CD8-positive, alpha-beta memory T cell (primary cell): Measurements from ENCODE around the gene RAPSN. TPM values are rescaled to one million over a fixed set of nuclear protein-coding genes. Genes with fewer than 3 reads are reported as not detected.

Experiments used
- CTCF ChIA-PET: fragments of 350-600 bp; sonication (Branson Sonifier 250); formaldehyde crosslinking; loops from one replicate; lab custom pipeline; 2021; ENCODE audit warnings: antibody characterized with exemption; lab: Charles Lee
- POLR2A ChIA-PET: fragments of 350-600 bp; sonication (Branson Sonifier 250); formaldehyde crosslinking; loops from one replicate; lab custom pipeline; 2021; ENCODE audit warnings: antibody characterized with exemption; lab: Charles Lee
- DNase-seq, 5 donors: peaks; one replicate each; pipeline versions ENCODE4 v3.0.0 to v3.0.0-alpha.2; 2020 to 2022; ENCODE audit warnings: mixed read lengths in 1 of 5
- H3K27ac ChIP-seq: one replicate; pipeline ENCODE4 v1.7.0; 2013; ENCODE audit warnings: low read depth, mild to moderate bottlenecking, low read length, moderate library complexity
- H3K27me3 ChIP-seq: 2 replicates; pipeline ENCODE4 v1.7.0; 2013; ENCODE audit warnings: low read length, mild to moderate bottlenecking; ENCODE audit not compliant: insufficient read depth, poor library complexity, severe bottlenecking
- H3K36me3 ChIP-seq: 2 replicates; pipeline ENCODE4 v1.7.0; 2013; ENCODE audit warnings: mild to moderate bottlenecking, low read length, moderate library complexity; ENCODE audit not compliant: insufficient read depth
- H3K4me1 ChIP-seq: 2 replicates; pipeline ENCODE4 v1.7.0; 2013; ENCODE audit warnings: mild to moderate bottlenecking, low read length, moderate library complexity; ENCODE audit not compliant: insufficient read depth
- H3K4me3 ChIP-seq: 2 replicates; pipeline ENCODE4 v1.7.0; 2013; ENCODE audit warnings: mild to moderate bottlenecking, low read length
- H3K9me3 ChIP-seq: 2 replicates; pipeline ENCODE4 v1.7.0; 2013; ENCODE audit warnings: mild to moderate bottlenecking, low read length
- H3K27ac Mint-ChIP-seq, 8 donors: one replicate each; pipeline ENCODE4 v1.8.0; 2020 to 2021; ENCODE audit warnings: mixed read lengths in 8 of 8, mild to moderate bottlenecking in 6 of 8, inconsistent platforms in 3 of 8, moderate library complexity in 3 of 8
- H3K27me3 Mint-ChIP-seq, 2 donors: one replicate each; pipeline ENCODE4 v1.8.0; 2020 to 2021; ENCODE audit warnings: mixed read lengths in 2 of 2, mild to moderate bottlenecking in 1 of 2, moderate library complexity in 1 of 2
- H3K36me3 Mint-ChIP-seq, 3 donors: one replicate each; pipeline ENCODE4 v1.8.0; 2020 to 2021; ENCODE audit warnings: mixed read lengths in 3 of 3, inconsistent platforms in 1 of 3, mild to moderate bottlenecking in 1 of 3
- H3K4me1 Mint-ChIP-seq, 3 donors: one replicate each; pipeline ENCODE4 v1.8.0; 2020 to 2021; ENCODE audit warnings: mixed read lengths in 3 of 3, inconsistent platforms in 1 of 3, mild to moderate bottlenecking in 1 of 3
- H3K4me3 Mint-ChIP-seq, 7 donors: one replicate each; pipeline ENCODE4 v1.8.0; 2020 to 2021; ENCODE audit warnings: mixed read lengths in 7 of 7, mild to moderate bottlenecking in 6 of 7, moderate library complexity in 4 of 7, inconsistent platforms in 2 of 7
- H3K9me3 Mint-ChIP-seq, 5 donors: one replicate each; pipeline ENCODE4 v1.8.0; 2020 to 2022; ENCODE audit warnings: mixed read lengths in 5 of 5, mild to moderate bottlenecking in 3 of 5, moderate library complexity in 2 of 5, inconsistent platforms in 1 of 5
- polyA plus RNA-seq: library from polyadenylated mRNA; unstranded; fragments of 300-500 nt; fragmentation: Illumina TruSeq; gene quantifications from one replicate; pipeline ENCODE4 v1.2.3, GENCODE V29; 2021
- total RNA-seq, 2 experiments: library from RNA; stranded (reverse); gene quantifications; one replicate each; pipeline ENCODE4 v1.2.3, GENCODE V29; 2021

RAPSN gene
- under 1 TPM; 0.29 to 0.79 TPM for total RNA-seq
- polyA plus RNA-seq = not detected

DNA sequence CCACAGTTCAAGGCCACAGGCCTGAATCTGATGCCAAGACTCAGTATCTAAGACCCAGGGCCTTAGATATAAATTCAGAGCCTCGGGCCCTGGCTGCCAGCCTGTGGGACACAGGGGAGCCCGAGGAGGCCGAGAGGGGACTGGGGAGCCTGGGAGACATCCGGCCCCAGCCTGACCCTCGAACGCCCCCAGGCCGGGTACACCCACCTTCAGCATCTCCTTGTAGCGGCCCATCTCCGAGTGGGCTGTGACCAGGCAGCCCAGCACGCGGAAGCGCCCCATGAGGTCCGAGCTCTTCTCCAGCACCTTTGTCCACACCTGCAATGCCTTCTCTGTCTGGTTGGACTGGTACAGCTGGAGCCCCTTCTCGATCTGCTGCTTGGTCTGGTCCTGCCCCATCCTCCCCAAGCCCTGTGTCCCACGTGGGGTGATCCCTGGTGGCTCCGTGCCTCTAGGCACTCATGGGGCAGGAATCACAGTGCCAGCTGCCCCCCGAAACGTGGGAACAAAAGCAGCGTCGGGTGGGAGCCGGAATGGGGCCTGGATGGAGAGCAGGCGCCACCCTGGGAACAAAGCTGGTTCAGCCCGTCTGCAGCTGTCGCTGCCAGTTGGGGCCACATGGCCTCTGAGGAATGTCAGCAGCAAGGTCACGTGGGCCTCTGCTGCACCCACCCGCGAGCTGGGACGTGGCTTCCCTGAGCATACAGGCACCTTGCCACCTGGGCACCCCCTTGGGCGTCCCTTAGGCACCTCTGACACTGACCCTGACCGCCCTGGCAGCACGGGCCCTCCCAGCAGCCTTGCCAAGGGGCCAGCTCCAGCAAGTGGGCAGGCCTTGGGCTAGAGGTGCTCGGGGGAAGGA lies at the start of gene RAPSN:
TSS of gene RAPSN (minus strand) at position 571 of the 862 bp plus-strand sequence. CDS start at position 399, 172 bp downstream.
- Mint-ChIP-seq H3K36me3 (no peaks in the 10 kb centered on the region), H3K4me1 (no peaks in the 10 kb centered on the region), H3K27me3 (peaks cover 0 to 1% of the 10 kb centered on the region in 2 donors), H3K9me3 (no peaks in the 10 kb centered on the region), H3K27ac (peak within 1 kb of the TSS in 2 of 8 donors; percentile 24 to 66), H3K4me3 (peak within 1 kb of the TSS in 1 of 7 donors; percentile 44)
- no peaks in the 10 kb centered on the region for H3K9me3 ChIP-seq
- DNase-seq = no peak
- H3K4me3 ChIP-seq = no peak within 1 kb of the TSS
- POLR2A ChIA-PET = interaction anchor here (0.5 kb wide), 1 partner anchor 51 kb away, joined by 5 read pairs; no protein-coding TSS in a partner anchor
- H3K36me3 ChIP-seq = no peaks in the 10 kb centered on the region
- H3K27me3 ChIP-seq = no peaks in the 10 kb centered on the region
- H3K27ac ChIP-seq = no peak within 1 kb of the TSS
- CTCF ChIA-PET = interaction anchor here (1.0 to 1.5 kb wide), 2 partner anchors 76 to 105 kb away, joined by 3 read pairs; no protein-coding TSS in a partner anchor
- H3K4me1 ChIP-seq = no peaks in the 10 kb centered on the region

DNA sequence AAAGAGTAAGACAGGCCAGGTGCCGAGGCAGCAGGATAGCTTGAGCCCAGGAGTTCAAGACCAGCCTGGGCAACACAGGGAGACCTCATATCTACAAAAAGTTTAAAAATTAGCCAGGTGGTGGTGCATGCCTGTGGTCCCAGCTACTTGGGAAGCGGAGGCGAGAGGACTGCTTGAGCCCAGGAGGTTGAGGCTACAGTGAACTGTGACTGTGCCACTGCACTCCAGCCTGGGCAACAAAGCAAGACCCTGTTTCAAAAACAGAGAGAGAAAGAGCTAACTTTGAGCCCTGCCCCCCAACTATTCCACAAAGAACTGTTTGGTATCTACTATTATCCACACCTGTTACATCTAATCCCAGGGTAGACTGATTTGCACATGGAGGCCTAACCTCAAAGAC lies 49.2 kb upstream of the RAPSN start:
- no peaks in the 10 kb centered on the region for H3K27me3 ChIP-seq
- Mint-ChIP-seq H3K27ac (peak overlapping the region in 2 of 8 donors; percentile 44 to 51), H3K9me3 (no peaks in the 10 kb centered on the region), H3K27me3 (no peaks in the 10 kb centered on the region), H3K4me3 (no peak overlapping the region), H3K36me3 (peaks cover 0 to 56% (median 9%) of the 10 kb centered on the region in 3 donors), H3K4me1 (peaks cover 23 to 47% (median 42%) of the 10 kb centered on the region in 3 donors)
- ChIA-PET POLR2A (interaction anchor here (0.6 kb wide), 1 partner anchor 25 kb away, joined by 3 read pairs; no protein-coding TSS in a partner anchor), CTCF (interaction anchor here (1.4 kb wide), 1 partner anchor 39 kb away, joined by 3 read pairs; no protein-coding TSS in a partner anchor)
- H3K4me3 ChIP-seq = no peak overlapping the region
- H3K36me3 ChIP-seq = peaks cover 16% of the 10 kb centered on the region
- no peaks in the 10 kb centered on the region for H3K9me3 ChIP-seq
- H3K4me1 ChIP-seq = peaks cover 15% of the 10 kb centered on the region
- no peak overlapping the region for H3K27ac ChIP-seq
- DNase-seq = no peak

DNA sequence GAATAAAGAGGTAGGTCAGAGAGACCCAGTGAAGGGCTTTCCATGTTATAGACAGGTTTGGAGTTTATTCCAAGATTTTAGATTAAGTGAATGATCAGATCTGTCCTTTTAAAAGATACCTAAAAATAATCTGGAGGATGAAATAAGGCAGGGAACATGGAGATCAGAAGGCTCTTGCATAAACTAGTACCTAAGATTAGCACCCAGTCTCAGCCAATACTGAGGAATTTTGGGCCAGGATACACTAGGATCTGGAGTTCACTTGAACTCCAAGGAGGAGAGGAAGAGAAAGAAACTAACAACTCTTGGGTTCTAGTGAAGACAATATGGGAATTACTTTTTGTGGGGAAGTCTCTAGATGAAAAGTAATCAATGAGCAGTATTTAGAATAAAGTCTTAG lies 47.9 kb upstream of the RAPSN start:
- POLR2A ChIA-PET = no interaction called here
- Histone ChIP-seq H3K36me3 (peaks cover 16% of the 10 kb centered on the region), H3K27me3 (no peaks in the 10 kb centered on the region), H3K27ac (no peak overlapping the region), H3K4me1 (peaks cover 15% of the 10 kb centered on the region), H3K9me3 (no peaks in the 10 kb centered on the region), H3K4me3 (no peak overlapping the region)
- no peaks in the 10 kb centered on the region for H3K9me3 Mint-ChIP-seq
- CTCF ChIA-PET = no interaction called here
- peaks cover 0 to 51% (median 12%) of the 10 kb centered on the region in 3 donors for H3K36me3 Mint-ChIP-seq
- no peak for DNase-seq
- H3K4me1 Mint-ChIP-seq = peaks cover 18 to 44% (median 35%) of the 10 kb centered on the region in 3 donors
- H3K4me3 Mint-ChIP-seq = no peak overlapping the region
- no peaks in the 10 kb centered on the region for H3K27me3 Mint-ChIP-seq
- H3K27ac Mint-ChIP-seq = no peak overlapping the region

DNA sequence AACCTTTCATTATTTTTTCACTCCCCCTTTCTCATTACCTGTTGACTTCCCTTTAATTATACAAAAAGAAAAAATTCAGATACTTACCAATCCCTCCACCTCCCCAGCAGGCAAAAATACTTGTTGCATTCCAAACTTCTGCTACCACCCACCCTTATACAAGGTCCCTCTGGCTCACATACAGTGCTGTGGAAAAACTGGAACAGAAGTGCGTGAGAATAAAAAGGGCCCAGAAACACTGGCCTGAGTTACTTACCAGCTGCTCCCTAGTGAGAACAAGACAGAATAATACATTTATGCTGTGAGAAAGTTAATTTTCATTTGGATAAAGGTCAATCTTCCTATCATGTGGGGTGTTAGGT lies 46.9 kb upstream of the RAPSN start:
- Mint-ChIP-seq H3K27ac (no peak overlapping the region), H3K4me3 (no peak overlapping the region), H3K4me1 (peaks cover 21 to 43% (median 33%) of the 10 kb centered on the region in 3 donors), H3K9me3 (no peaks in the 10 kb centered on the region), H3K36me3 (peaks cover 0 to 47% (median 12%) of the 10 kb centered on the region in 3 donors), H3K27me3 (no peaks in the 10 kb centered on the region)
- H3K4me1 ChIP-seq = peaks cover 10% of the 10 kb centered on the region
- DNase-seq = no peak
- no peak overlapping the region for H3K4me3 ChIP-seq
- ChIA-PET POLR2A (no interaction called here), CTCF (no interaction called here)
- H3K9me3 ChIP-seq = no peaks in the 10 kb centered on the region
- peaks cover 16% of the 10 kb centered on the region for H3K36me3 ChIP-seq
- no peak overlapping the region for H3K27ac ChIP-seq
- no peaks in the 10 kb centered on the region for H3K27me3 ChIP-seq

DNA sequence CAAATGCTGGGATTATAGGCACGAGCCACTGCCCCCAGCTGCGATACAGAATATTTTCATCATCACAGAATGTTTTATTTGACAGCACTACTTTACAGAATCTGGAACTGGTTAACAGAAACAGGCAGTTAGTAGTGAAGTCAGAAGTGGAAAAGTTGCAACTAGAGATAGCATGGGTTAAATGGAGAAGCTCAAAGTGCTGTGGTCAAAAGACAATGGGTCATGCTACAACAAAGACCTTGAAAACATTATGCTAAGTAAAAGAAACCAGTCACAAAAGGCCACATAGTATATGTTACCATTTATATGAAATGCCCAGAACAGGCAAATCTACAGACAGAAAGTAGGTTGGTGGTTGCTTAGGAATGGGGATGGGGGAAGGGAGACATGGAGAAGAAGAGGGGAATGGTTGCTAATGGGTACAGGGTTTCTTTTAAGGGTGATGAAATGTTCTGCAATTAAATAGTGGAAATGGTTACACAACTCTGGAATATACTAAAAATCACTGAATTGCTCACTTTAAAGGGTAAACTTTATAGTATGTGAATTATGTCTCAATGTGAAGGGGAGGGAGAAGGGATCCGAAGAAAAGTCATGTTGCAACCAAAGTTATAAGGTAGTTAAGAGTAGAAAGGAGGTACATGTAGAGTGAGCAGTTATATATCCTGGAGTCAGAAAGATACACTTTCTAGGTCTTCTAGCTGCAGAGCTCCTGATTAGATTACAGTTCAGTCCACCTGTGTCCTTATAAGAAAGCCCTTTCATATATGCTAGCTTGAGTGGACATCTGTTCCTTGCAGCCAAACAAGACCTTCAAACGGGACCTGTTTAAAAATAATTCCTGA lies 46.3 kb upstream of the RAPSN start:
- H3K27ac ChIP-seq = no peak overlapping the region
- no peaks in the 10 kb centered on the region for H3K9me3 ChIP-seq
- Mint-ChIP-seq H3K36me3 (peaks cover 0 to 41% (median 9%) of the 10 kb centered on the region in 3 donors), H3K4me1 (peaks cover 21 to 37% (median 27%) of the 10 kb centered on the region in 3 donors), H3K4me3 (no peak overlapping the region), H3K27me3 (no peaks in the 10 kb centered on the region), H3K27ac (no peak overlapping the region), H3K9me3 (no peaks in the 10 kb centered on the region)
- ChIA-PET CTCF (no interaction called here), POLR2A (no interaction called here)
- no peaks in the 10 kb centered on the region for H3K27me3 ChIP-seq
- H3K4me1 ChIP-seq = peaks cover 6% of the 10 kb centered on the region
- no peak overlapping the region for H3K4me3 ChIP-seq
- no peak for DNase-seq
- peaks cover 16% of the 10 kb centered on the region for H3K36me3 ChIP-seq

DNA sequence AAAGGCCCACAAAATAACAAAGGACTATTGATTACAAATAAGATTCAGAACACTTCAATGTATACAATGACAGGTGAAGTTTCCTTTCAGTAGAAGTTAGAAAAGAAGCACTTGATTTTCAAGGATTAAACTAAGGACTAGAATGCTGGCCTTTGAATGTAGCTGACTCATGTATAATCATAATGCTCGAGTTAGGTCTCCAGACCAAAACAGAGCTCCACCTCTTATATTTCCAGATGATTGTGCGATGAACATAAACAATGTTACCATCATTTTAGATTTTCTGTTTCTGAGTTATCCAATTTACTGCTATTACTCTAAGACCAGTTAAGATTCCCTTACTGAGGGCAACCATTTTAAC lies 40.4 kb upstream of the RAPSN start:
- no peak for DNase-seq
- Mint-ChIP-seq H3K4me1 (peaks cover 19 to 27% (median 20%) of the 10 kb centered on the region in 3 donors), H3K27me3 (no peaks in the 10 kb centered on the region), H3K4me3 (no peak overlapping the region), H3K9me3 (no peaks in the 10 kb centered on the region), H3K27ac (peak overlapping the region in 3 of 8 donors; percentile 13 to 79 (median 41)), H3K36me3 (peaks cover 0 to 63% (median 15%) of the 10 kb centered on the region in 3 donors)
- CTCF ChIA-PET = interaction anchor here (0.9 to 1.7 kb wide), 2 partner anchors 9 to 35 kb away, joined by 4 read pairs; no protein-coding TSS in a partner anchor
- Histone ChIP-seq H3K4me1 (no peaks in the 10 kb centered on the region), H3K4me3 (no peak overlapping the region), H3K27ac (no peak overlapping the region), H3K27me3 (no peaks in the 10 kb centered on the region), H3K9me3 (no peaks in the 10 kb centered on the region), H3K36me3 (peaks cover 35% of the 10 kb centered on the region)
- POLR2A ChIA-PET = no interaction called here

DNA sequence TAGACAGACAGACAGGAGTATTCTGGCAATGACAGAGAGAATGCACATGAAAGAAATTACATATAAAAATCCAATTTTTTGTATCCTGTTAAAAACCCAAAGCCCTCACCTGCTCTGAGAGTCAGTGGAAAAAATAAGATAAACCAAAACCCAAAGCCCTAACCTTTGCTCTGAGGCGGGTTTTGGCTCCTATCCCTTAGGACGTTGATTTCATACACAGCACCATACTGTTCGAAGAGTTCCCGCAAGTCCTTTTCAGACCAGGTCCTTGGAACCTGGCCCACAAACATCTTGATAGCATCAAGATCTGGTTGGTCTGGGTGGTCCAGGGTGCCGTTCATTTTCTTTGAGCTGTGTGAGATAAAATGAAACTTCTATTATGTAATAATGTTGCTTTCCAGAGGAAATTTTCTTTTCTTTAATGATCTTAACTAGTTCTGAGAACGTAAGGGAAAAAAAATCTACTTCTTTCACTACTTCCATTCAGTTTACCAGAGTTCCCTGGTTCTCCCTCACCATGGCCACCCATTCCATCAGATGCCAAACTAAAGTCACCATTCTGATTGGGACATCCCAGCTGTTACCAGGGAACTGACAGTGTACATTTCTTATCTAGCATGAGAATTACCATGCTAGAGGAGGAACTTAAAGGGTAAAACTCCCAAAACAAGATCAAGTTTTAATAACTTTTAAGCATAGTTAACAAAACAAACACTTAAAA lies 39.9 kb upstream of the RAPSN start:
- H3K36me3 Mint-ChIP-seq = peaks cover 0 to 64% (median 17%) of the 10 kb centered on the region in 3 donors
- ChIA-PET POLR2A (no interaction called here), CTCF (interaction anchor here (0.9 to 1.7 kb wide), 2 partner anchors 9 to 34 kb away, joined by 4 read pairs; no protein-coding TSS in a partner anchor)
- no peak overlapping the region for H3K4me3 Mint-ChIP-seq
- no peaks in the 10 kb centered on the region for H3K27me3 ChIP-seq
- peaks cover 17 to 22% (median 17%) of the 10 kb centered on the region in 3 donors for H3K4me1 Mint-ChIP-seq
- no peaks in the 10 kb centered on the region for H3K9me3 ChIP-seq
- H3K27ac Mint-ChIP-seq = peak overlapping the region in 4 of 8 donors; percentile 13 to 79 (median 34)
- DNase-seq = no peak
- H3K9me3 Mint-ChIP-seq = no peaks in the 10 kb centered on the region
- no peak overlapping the region for H3K27ac ChIP-seq
- peaks cover 39% of the 10 kb centered on the region for H3K36me3 ChIP-seq
- H3K27me3 Mint-ChIP-seq = no peaks in the 10 kb centered on the region
- H3K4me3 ChIP-seq = no peak overlapping the region
- no peaks in the 10 kb centered on the region for H3K4me1 ChIP-seq
